HG02588 (cell line): ENCODE measurements around the gene PPP1R14B.
A peak's percentile ranks its signal among the peaks of the same experiment; 100 is the strongest.

Source experiments
- ATAC-seq: cut with Tn5 transposase; IDR thresholded peaks from one replicate; pipeline ENCODE4 v1.9.1; 2021; ENCODE audit warnings: mild to moderate bottlenecking, moderate library complexity; ENCODE audit not compliant: unreplicated experiment

Gene PPP1R14B

GRCh38 chr11:64247729-64248531 lies 1.2 kb upstream of the PPP1R14B start:
- ATAC-seq, result no peak

- ATAC-seq, result peak; percentile 15
Observed at GRCh38 chr11:64246621-64246870, 197 bp downstream of the PPP1R14B start.

- ATAC-seq, result no peak
Observed at GRCh38 chr11:64245797-64246620, 734 bp downstream of the PPP1R14B start.

GRCh38 chr11:64245401-64245796 lies 1.3 kb downstream of the PPP1R14B start:
- ATAC-seq, result no peak

GRCh38 chr11:64244966-64245365 lies 1.8 kb downstream of the PPP1R14B start:
- no peak for ATAC-seq

GRCh38 chr11:64244107-64244506 lies 2.6 kb downstream of the PPP1R14B start:
- ATAC-seq, result no peak

GRCh38 chr11:64243236-64243854 lies 3.4 kb downstream of the PPP1R14B start:
- no peak for ATAC-seq

GRCh38 chr11:64241491-64242374 lies 5.0 kb downstream of the PPP1R14B start:
- peak; percentile 56 for ATAC-seq

GRCh38 chr11:64241241-64241490 lies 5.6 kb downstream of the PPP1R14B start:
- peak; percentile 60 for ATAC-seq

GRCh38 chr11:64240435-64241240 lies 6.1 kb downstream of the PPP1R14B start, which contains the start of gene FKBP2:
Gene FKBP2 (plus strand): TSS chr11:64241095. CDS start chr11:64242388, 1,293 bp downstream.
- ATAC-seq, result peak; percentile 56

- no peak for ATAC-seq
Observed at GRCh38 chr11:64239662-64240434, 6.9 kb downstream of the PPP1R14B start.

GRCh38 chr11:64238999-64239398 lies 7.7 kb downstream of the PPP1R14B start:
- ATAC-seq, result no peak

- no peak for ATAC-seq
Observed at GRCh38 chr11:64238076-64238475, 8.7 kb downstream of the PPP1R14B start.

GRCh38 chr11:64237484-64237951 lies 9.2 kb downstream of the PPP1R14B start:
- no peak for ATAC-seq

GRCh38 chr11:64235437-64236161 lies 11.1 kb downstream of the PPP1R14B start:
- ATAC-seq, result no peak

- ATAC-seq, result peak; percentile 28
Observed at GRCh38 chr11:64234647-64235379, 11.9 kb downstream of the PPP1R14B start.

GRCh38 chr11:64233913-64234586 lies 12.7 kb downstream of the PPP1R14B start, which contains the start of gene VEGFB:
Gene VEGFB (plus strand): TSS chr11:64234584. CDS start chr11:64234834, 250 bp downstream.
- peak; percentile 49 for ATAC-seq
